ENCODE data around the gene FANCM.

Gene FANCM

DNA sequence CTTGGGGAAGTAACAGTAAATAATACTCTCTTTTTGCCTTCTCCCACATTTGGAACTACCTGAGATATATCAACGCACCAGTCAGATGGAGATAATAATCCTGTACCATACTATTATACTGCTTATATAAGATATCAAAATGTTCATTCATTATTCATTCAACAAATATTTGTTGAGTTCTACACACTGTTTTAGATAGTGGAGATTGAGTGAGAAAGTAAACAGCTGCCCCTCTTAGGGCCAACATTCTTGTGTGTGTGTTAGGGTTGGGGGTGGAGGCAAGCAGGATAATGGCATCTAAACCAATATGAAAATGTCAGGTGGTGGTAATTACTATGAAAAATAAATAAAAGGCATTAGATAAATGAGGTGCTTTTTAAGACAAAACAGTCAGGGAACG lies 103.3 kb downstream of the FANCM start:
- H3K4me3 ChIP-seq (ENCODE audit: low read depth, low read length), result no peak overlapping the region
- no peaks in the 10 kb centered on the region for H3K27me3 ChIP-seq
- TF ChIP-seq CTCF (IDR thresholded peaks at IDR 0.05; ENCODE audit: low read depth, low read length), result no peak
- H3K9me3 ChIP-seq, result no peaks in the 10 kb centered on the region
- no peaks in the 10 kb centered on the region for H3K4me1 ChIP-seq
- no peak for DNase-seq
- H3K36me3 ChIP-seq, result peaks cover 10% of the 10 kb centered on the region

- H3K27me3 ChIP-seq, result no peaks in the 10 kb centered on the region
- H3K4me1 ChIP-seq, result no peaks in the 10 kb centered on the region
- no peak for TF ChIP-seq CTCF (IDR thresholded peaks at IDR 0.05; ENCODE audit: low read depth, low read length)
- DNase-seq, result no peak
- no peak overlapping the region for H3K4me3 ChIP-seq (ENCODE audit: low read depth, low read length)
- H3K9me3 ChIP-seq, result no peaks in the 10 kb centered on the region
- peaks cover 10% of the 10 kb centered on the region for H3K36me3 ChIP-seq
Measured at GRCh38 chr14:45242706-45243105, 107.0 kb downstream of the FANCM start.

GRCh38 chr14:45246151-45246550 lies 110.4 kb downstream of the FANCM start:
- no peak for TF ChIP-seq CTCF (IDR thresholded peaks at IDR 0.05; ENCODE audit: low read depth, low read length)
- Histone ChIP-seq H3K4me1 (no peaks in the 10 kb centered on the region), H3K36me3 (peaks cover 6% of the 10 kb centered on the region; the same call in 1 of the 2 replicates), H3K27me3 (no peaks in the 10 kb centered on the region), H3K9me3 (no peaks in the 10 kb centered on the region), H3K4me3 (ENCODE audit: low read depth, low read length) (no peak overlapping the region)
- no peak for DNase-seq

- DNase-seq, result no peak
- H3K4me3 ChIP-seq (ENCODE audit: low read depth, low read length), result no peak overlapping the region
Measured at GRCh38 chr14:45246691-45247090, 111.0 kb downstream of the FANCM start.

DNA sequence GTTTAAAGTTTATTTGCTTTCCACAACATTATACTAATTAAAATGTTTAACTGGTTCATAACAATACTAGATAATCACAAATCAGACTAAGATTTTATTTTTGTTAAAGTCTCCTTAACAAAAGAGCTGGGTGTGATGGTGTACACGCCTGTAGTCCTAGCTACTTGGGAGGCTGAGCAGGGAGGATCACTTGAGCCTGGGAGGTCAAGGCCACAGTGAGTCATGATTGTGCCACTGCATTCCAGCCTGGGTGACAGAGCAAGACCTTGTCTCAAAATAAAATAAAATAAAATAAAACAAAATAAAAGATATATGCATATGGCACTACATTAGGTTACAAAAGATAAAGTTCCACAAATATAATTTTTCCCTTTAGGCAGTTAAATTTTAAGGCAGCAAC lies 111.7 kb downstream of the FANCM start:
- no peaks in the 10 kb centered on the region for H3K27me3 ChIP-seq
- no peak for DNase-seq
- H3K4me3 ChIP-seq (ENCODE audit: low read depth, low read length), result no peak overlapping the region
- no peaks in the 10 kb centered on the region; the same call in 1 of the 2 replicates for H3K36me3 ChIP-seq
- H3K4me1 ChIP-seq, result no peaks in the 10 kb centered on the region
- TF ChIP-seq CTCF (IDR thresholded peaks at IDR 0.05; ENCODE audit: low read depth, low read length), result no peak
- H3K9me3 ChIP-seq, result no peaks in the 10 kb centered on the region

More at GRCh38 chr14:45246691-45247090, 111.0 kb downstream of the FANCM start:
- no peak for TF ChIP-seq CTCF (IDR thresholded peaks at IDR 0.05; ENCODE audit: low read depth, low read length)
- no peaks in the 10 kb centered on the region for H3K4me1 ChIP-seq
- H3K9me3 ChIP-seq, result no peaks in the 10 kb centered on the region
- peaks cover 4% of the 10 kb centered on the region; the same call in 1 of the 2 replicates for H3K36me3 ChIP-seq
- H3K27me3 ChIP-seq, result no peaks in the 10 kb centered on the region

DNA sequence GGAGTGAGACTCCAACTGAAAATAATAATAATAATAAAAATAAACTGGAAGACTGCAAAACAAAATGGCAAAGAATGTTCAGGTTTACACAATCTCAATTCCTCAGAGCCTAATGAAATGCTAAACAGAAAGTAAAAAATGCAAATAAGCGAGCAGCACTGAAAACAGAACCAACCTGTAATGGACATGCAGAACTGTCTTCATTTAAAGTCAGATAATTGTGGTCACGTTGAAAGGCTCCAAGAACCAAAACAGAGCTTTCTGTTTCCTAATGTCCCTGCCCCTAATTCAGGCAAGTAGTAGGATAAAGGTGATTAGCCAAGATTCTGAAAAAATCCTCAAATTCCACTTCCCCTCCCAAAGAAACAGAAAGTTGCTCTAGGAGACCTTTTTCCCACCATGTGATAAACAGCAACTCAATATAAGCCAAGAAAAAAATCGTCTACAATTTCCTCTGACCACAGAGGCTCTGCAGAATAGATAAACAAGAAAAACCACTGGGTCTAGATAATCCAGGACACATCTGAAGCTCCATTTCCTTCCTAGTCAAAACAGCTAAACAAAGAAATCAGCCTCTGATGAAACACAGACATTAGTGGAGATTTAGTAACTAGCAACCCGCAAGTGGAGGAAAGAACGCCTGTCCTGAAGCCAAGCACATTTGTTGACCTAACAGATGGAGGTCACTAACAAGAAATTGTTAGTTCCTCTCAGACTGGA lies 114.3 kb downstream of the FANCM start:
- Histone ChIP-seq H3K27me3 (no peaks in the 10 kb centered on the region), H3K4me3 (ENCODE audit: low read depth, low read length) (no peak overlapping the region), H3K36me3 (no peaks in the 10 kb centered on the region; the same call in 1 of the 2 replicates), H3K9me3 (no peaks in the 10 kb centered on the region), H3K4me1 (no peaks in the 10 kb centered on the region)
- no peak for TF ChIP-seq CTCF (IDR thresholded peaks at IDR 0.05; ENCODE audit: low read depth, low read length)
- DNase-seq, result no peak

Measured in BE2C (cell line).